Coronary artery (tissue), 2 donors: ENCODE results near the gene RAB31.

Source experiments
- DNase-seq: peaks from one replicate; pipeline ENCODE4 v3.0.0-alpha.2; 2017; ENCODE audit warnings: low spot score
- H3K27ac ChIP-seq, 2 donors: fragments of 200-600 bp; sonication (generic); one replicate each; pipeline ENCODE4 v1.5.1; 2016 to 2019
- H3K4me3 ChIP-seq: fragments of 200-600 bp; sonication (generic); 2 replicates; pipeline ENCODE4 v1.5.1; 2016; ENCODE audit warnings: mild to moderate bottlenecking, moderate library complexity
- CTCF ChIP-seq: fragments of 200-600 bp; sonication (generic); IDR thresholded peaks from one replicate; pipeline ENCODE4 v1.5.1; 2019; ENCODE audit warnings: antibody characterized with exemption

Gene RAB31

DNA sequence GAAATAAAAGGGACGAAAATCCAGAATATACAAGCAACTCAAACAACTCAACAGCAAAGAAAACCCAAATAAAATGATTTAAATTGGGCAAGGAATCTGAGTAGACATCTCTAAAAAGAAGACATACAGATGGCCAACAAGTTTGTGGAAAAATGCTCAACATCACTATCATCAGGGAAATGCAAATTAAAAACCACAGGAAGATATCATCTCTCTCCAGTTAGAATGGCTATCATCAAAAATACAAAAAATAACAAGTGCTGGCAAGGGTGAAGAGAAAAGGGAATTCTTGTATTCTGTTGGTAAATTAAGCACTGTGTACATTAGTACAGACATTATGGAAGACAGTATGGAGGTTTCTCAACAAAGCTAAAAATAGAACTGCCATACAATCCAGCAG is 80.0 kb downstream of the RAB31 start:
- no peak overlapping the region for H3K4me3 ChIP-seq
- no peak for DNase-seq
- H3K27ac ChIP-seq, result no peak overlapping the region
- no peak for TF ChIP-seq CTCF

GRCh38 chr18:9788860-9789259 is 80.8 kb downstream of the RAB31 start:
- no peak overlapping the region for H3K4me3 ChIP-seq
- H3K27ac ChIP-seq, result no peak overlapping the region
- TF ChIP-seq CTCF, result no peak
- DNase-seq, result no peak

- DNase-seq, result no peak
- no peak for TF ChIP-seq CTCF
- no peak overlapping the region for H3K27ac ChIP-seq
- H3K4me3 ChIP-seq, result no peak overlapping the region
Observed at GRCh38 chr18:9790261-9790660, 82.2 kb downstream of the RAB31 start.

DNA sequence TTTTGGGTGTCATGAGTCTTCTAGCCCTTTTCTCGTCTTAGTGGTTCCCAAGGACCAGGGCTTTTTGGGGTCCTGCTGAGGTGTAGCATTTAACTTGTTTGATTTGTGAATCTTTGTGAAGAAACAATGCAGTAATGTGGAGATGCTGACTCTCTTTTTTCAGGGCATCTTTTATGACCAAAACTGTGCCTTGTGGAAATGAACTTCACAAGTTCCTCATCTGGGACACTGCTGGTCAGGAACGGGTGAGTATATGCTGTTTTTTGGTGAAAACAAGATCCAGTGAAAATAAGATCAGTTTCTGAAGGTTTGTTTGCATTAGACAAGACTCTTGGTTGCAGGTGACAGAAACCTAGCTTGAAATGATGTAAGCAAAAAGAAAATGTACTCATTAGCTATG is 83.9 kb downstream of the RAB31 start:
- no peak overlapping the region for H3K27ac ChIP-seq
- DNase-seq, result no peak
- TF ChIP-seq CTCF, result no peak
- H3K4me3 ChIP-seq, result no peak overlapping the region

- DNase-seq, result no peak
- Histone ChIP-seq H3K4me3 (no peak overlapping the region), H3K27ac (peak overlapping the region in 1 of 2 donors; percentile 30)
- no peak for TF ChIP-seq CTCF
Observed at GRCh38 chr18:9792565-9793245, 84.6 kb downstream of the RAB31 start.

DNA sequence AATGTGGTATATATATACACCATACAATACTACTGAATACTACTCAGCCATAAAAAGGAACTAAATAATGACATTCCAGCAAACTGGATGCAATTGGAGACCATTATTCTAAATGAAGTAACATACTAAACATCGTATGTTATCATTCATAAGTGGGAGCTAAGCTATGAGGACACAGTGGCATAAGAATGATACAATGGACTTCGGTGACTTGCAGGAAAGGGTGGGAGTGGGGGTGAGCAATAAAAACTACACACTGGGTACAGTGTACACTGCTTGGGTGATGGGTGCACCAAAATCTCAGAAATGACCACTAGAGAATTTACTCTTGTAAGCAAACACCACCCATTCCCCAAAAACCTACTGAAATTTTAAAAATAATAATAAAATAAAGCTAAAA is 87.9 kb downstream of the RAB31 start:
- Histone ChIP-seq H3K27ac (no peak overlapping the region), H3K4me3 (no peak overlapping the region)
- no peak for DNase-seq
- TF ChIP-seq CTCF, result no peak

DNA sequence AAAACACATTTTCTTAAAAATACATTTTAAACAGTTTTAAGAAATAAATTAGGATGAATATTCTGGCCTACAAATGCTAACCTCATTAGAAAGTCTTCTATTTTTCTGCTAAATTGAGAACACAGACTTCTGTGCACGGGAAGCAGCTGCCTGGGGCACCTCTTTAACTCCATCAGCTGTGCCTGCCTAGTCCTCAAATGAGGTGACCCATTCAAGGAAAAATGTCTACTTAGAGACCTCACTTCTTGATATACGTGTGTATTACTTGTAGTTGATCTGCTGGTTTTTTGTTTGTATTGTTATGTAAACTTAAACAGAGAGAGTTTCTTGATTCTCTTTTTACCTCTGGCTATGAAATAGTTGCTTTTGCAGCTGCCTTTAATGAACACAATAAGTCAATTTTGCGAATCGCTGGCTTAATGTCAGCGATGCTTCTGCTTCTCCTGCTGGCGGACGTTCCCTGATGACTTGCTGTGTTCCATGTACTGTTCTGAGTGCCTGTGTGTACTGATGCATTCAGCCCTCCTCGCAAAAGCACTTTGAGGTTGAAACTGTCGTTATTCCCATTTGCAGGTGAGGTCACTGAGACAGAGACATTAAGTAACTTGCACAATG is 88.9 kb downstream of the RAB31 start:
- no peak for DNase-seq
- no peak overlapping the region for H3K27ac ChIP-seq

More for the DNA sequence above, 88.9 kb downstream of the RAB31 start:
- TF ChIP-seq CTCF, result no peak
- no peak overlapping the region for H3K4me3 ChIP-seq
